ENCODE data around the gene MEGF10. TPM values are rescaled to one million over a fixed set of nuclear protein-coding genes. Genes with fewer than 3 reads are reported as not detected.
"Not testable (repeated sequence)": the region's sequence is repeated elsewhere in the genome, so short reads cannot be mapped to it uniquely, and the experiment has no call there.

Gene MEGF10
- total and polyA plus RNA-seq, 7 donors = under 0.01 to 3.6 (median 1.7) TPM; not detected in 1

- no peaks in the 10 kb centered on the region for H3K9me3 ChIP-seq
- peaks cover 0 to 6% (median 0%) of the 10 kb centered on the region in 4 donors for H3K4me1 ChIP-seq
- TF ChIP-seq POLR2AphosphoS5 (IDR thresholded peaks at IDR 0.05) = no peak
- TF ChIP-seq, protein P1, sequence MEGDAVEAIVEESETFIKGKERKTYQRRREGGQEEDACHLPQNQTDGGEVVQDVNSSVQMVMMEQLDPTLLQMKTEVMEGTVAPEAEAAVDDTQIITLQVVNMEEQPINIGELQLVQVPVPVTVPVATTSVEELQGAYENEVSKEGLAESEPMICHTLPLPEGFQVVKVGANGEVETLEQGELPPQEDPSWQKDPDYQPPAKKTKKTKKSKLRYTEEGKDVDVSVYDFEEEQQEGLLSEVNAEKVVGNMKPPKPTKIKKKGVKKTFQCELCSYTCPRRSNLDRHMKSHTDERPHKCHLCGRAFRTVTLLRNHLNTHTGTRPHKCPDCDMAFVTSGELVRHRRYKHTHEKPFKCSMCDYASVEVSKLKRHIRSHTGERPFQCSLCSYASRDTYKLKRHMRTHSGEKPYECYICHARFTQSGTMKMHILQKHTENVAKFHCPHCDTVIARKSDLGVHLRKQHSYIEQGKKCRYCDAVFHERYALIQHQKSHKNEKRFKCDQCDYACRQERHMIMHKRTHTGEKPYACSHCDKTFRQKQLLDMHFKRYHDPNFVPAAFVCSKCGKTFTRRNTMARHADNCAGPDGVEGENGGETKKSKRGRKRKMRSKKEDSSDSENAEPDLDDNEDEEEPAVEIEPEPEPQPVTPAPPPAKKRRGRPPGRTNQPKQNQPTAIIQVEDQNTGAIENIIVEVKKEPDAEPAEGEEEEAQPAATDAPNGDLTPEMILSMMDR (IDR thresholded peaks at IDR 0.05) = peak in 3 of 4 experiments; percentile 33 to 60 (median 43)
- H3K27me3 ChIP-seq = no peaks in the 10 kb centered on the region
- peak; percentile 68 for DNase-seq
- intact Hi-C loops (cut with DNase I) = loop anchor here (2.0 to 10.0 kb wide), 2 partner anchors 475 to 639 kb away; no protein-coding TSS in a partner anchor
- WGBS, 2 donors = 14 to 38% methylated on average over 7 of the region's 7 CpGs
- no peak overlapping the region for H3K4me3 ChIP-seq
- H3K27ac ChIP-seq = no peak overlapping the region
- no peaks in the 10 kb centered on the region for H3K36me3 ChIP-seq
Measured at GRCh38 chr5:127313847-127314473, 23.4 kb downstream of the MEGF10 start.

- Histone ChIP-seq H3K9me3 (no peaks in the 10 kb centered on the region), H3K27ac (no peak overlapping the region), H3K27me3 (no peaks in the 10 kb centered on the region), H3K4me1 (peaks cover 0 to 6% (median 0%) of the 10 kb centered on the region in 4 donors), H3K4me3 (no peak overlapping the region), H3K36me3 (no peaks in the 10 kb centered on the region)
- DNase-seq = no peak
- TF ChIP-seq POLR2AphosphoS5 (IDR thresholded peaks at IDR 0.05) = no peak
- no peak for TF ChIP-seq EP300 (IDR thresholded peaks at IDR 0.05)
- TF ChIP-seq, protein P1 (IDR thresholded peaks at IDR 0.05) = no peak
- no peak for TF ChIP-seq POLR2A (IDR thresholded peaks at IDR 0.05)
- WGBS, 2 donors = 26 to 81% methylated on average over 1 of the region's 1 CpG
- intact Hi-C loops (cut with DNase I) = loop anchor here (10.0 kb wide), 1 partner anchor 641 kb away; no protein-coding TSS in a partner anchor
Measured at GRCh38 chr5:127316011-127316410, 25.4 kb downstream of the MEGF10 start.

DNA sequence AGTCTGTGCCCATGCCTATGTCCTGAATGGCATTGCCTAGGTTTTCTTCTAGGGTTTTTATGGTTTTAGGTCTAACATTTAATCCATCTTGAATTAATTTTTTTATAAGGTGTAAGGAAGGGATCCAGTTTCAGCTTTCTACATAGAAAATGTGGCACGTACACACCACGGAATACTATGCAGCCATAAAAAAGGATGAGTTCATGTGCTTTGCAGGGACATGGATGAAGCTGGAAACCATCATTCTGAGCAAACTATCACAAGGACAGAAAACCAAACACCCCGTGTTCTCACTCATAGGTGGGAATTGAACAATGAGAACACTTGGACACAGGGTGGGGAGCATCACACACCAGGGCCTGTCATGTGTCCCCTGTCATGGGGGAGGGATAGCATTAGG is 26.8 kb downstream of the MEGF10 start:
- not testable (repeated sequence) for H3K4me3 ChIP-seq, H3K27ac ChIP-seq, H3K9me3 ChIP-seq, H3K27me3 ChIP-seq, DNase-seq, H3K4me1 ChIP-seq, H3K36me3 ChIP-seq
- WGBS, 2 donors = 94% methylated on average over 3 of the region's 3 CpGs
- intact Hi-C loops (cut with DNase I) = loop anchor here (10.0 kb wide), 1 partner anchor 643 kb away; no protein-coding TSS in a partner anchor

GRCh38 chr5:127320032-127320965 is 29.7 kb downstream of the MEGF10 start:
- Histone ChIP-seq H3K4me3 (no peak overlapping the region), H3K27ac (no peak overlapping the region), H3K9me3 (no peaks in the 10 kb centered on the region), H3K27me3 (no peaks in the 10 kb centered on the region), H3K4me1 (no peaks in the 10 kb centered on the region), H3K36me3 (no peaks in the 10 kb centered on the region)
- intact Hi-C loops (cut with DNase I) = no loop called here
- DNase-seq = no peak
- 47 to 59% methylated on average over 5 of the region's 5 CpGs for WGBS, 2 donors
- no peak for TF ChIP-seq POLR2A (IDR thresholded peaks at IDR 0.05)
- TF ChIP-seq EP300 (IDR thresholded peaks at IDR 0.05) = no peak
- TF ChIP-seq, protein P1 (IDR thresholded peaks at IDR 0.05) = no peak
- TF ChIP-seq POLR2AphosphoS5 (IDR thresholded peaks at IDR 0.05) = no peak

DNA sequence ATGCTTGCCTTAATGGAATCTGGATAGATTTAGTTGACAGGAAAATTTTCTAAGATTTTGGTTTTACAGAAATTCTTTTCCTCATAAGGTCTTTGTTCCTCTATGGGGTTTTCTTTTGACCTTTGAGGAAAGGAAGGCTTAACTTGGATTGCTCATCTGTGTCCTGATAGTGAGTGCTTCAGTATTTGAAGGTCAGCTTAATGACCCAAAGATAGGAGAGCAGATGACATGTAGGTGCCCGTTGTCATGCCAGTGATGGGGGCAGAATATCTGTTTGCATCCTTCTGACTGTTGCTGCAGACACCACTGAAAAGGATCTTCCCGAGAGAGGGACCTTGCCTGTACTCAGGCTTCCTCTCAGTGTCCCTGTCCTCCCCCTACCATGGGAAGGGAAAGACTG is 30.9 kb downstream of the MEGF10 start:
- no peaks in the 10 kb centered on the region for H3K9me3 ChIP-seq
- WGBS, 2 donors = 92 to 95% methylated on average over 2 of the region's 2 CpGs
- intact Hi-C loops (cut with DNase I) = no loop called here
- no peaks in the 10 kb centered on the region for H3K27me3 ChIP-seq
- H3K36me3 ChIP-seq = no peaks in the 10 kb centered on the region
- no peaks in the 10 kb centered on the region for H3K4me1 ChIP-seq
- H3K4me3 ChIP-seq = no peak overlapping the region
- DNase-seq = no peak
- H3K27ac ChIP-seq = no peak overlapping the region
- no peak for TF ChIP-seq POLR2A (IDR thresholded peaks at IDR 0.05)
- TF ChIP-seq, protein P1 (IDR thresholded peaks at IDR 0.05) = no peak
- no peak for TF ChIP-seq POLR2AphosphoS5 (IDR thresholded peaks at IDR 0.05)
- no peak for TF ChIP-seq EP300 (IDR thresholded peaks at IDR 0.05)

Data from sigmoid colon (tissue), 7 donors.